Panc1 (cell line): ENCODE measurements around the gene BTD.

ENCODE experiments used
- CTCF ChIP-seq: fragments of 450-650 bp; IDR thresholded peaks from 2 replicates; pipeline ENCODE4 v1.5.1; 2017; ENCODE audit warnings: mild to moderate bottlenecking
- POLR2AphosphoS5 ChIP-seq: IDR thresholded peaks from 2 replicates; pipeline ENCODE4 v1.6.1; 2012; ENCODE audit warnings: mild to moderate bottlenecking, low read depth, low read length, moderate library complexity
- REST ChIP-seq, 2 experiments: IDR thresholded peaks; 2 replicates each; pipeline ENCODE4 v1.6.1; 2011 to 2012; ENCODE audit warnings: low read depth in 2 of 2, control low read depth in 1 of 2, low read length in 1 of 2, mild to moderate bottlenecking in 1 of 2, moderate library complexity in 1 of 2; ENCODE audit not compliant: insufficient read depth in 1 of 2
- SIN3A ChIP-seq: IDR thresholded peaks from 2 replicates; pipeline ENCODE4 v1.6.1; 2012; ENCODE audit warnings: low read depth, mild to moderate bottlenecking, low read length, moderate library complexity, borderline replicate concordance; ENCODE audit not compliant: insufficient read depth

GRCh38 chr3:15633766-15634598 lies 32.4 kb downstream of the BTD start:
- TF ChIP-seq CTCF (no peak), REST (IDR thresholded peaks at IDR 0.05; ENCODE audit: insufficient read depth in 1 of 2, low read depth in 2 of 2, low read length in 1 of 2) (no peak; a peak in 1 of 4 replicates), POLR2AphosphoS5 (0 out of 2 replicates have a peak, but pooled peaks have one; percentile 29), SIN3A (no peak)
